ENCODE data around the gene PDLIM5.

The PDLIM5 gene

DNA sequence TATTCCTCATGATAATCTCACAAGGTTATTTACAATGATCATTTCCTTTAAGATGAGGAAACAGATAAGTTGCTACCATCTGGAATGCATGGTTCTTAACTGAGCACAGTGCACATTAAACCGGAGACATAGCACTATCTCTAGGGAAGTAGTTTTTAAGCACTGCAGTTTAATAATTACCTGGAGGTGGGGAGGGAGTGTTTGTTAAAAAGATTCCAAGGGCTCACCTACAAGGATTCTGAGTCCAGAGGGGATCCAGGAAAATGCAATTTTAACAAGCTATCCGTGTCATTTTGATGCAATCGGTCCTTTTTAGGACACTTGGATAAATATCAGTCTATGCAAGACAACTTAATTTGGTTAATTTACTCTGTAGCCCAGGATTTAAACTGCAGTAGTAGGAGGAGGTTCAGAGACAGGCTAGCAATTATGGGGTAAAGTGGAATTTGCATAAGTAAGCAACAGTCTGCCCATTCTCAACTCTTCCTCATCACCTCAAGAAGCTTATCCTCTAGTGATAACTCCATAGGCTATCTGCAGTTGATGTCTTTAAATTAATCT is 2.8 kb upstream of the PDLIM5 start:
- TF ChIP-seq, protein P1, sequence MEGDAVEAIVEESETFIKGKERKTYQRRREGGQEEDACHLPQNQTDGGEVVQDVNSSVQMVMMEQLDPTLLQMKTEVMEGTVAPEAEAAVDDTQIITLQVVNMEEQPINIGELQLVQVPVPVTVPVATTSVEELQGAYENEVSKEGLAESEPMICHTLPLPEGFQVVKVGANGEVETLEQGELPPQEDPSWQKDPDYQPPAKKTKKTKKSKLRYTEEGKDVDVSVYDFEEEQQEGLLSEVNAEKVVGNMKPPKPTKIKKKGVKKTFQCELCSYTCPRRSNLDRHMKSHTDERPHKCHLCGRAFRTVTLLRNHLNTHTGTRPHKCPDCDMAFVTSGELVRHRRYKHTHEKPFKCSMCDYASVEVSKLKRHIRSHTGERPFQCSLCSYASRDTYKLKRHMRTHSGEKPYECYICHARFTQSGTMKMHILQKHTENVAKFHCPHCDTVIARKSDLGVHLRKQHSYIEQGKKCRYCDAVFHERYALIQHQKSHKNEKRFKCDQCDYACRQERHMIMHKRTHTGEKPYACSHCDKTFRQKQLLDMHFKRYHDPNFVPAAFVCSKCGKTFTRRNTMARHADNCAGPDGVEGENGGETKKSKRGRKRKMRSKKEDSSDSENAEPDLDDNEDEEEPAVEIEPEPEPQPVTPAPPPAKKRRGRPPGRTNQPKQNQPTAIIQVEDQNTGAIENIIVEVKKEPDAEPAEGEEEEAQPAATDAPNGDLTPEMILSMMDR (conservative IDR thresholded peaks at IDR 0.05; ENCODE audit: control insufficient read depth, insufficient read depth, low read depth, low read length): no peak
- DNase-seq (ENCODE audit: low read depth): no peak
- no peak overlapping the region for H3K4me3 ChIP-seq (ENCODE audit: control insufficient read depth, low read depth, low read length)

GRCh38 chr4:94451051-94451694 is 569 bp upstream of the PDLIM5 start:
- DNase-seq (ENCODE audit: low read depth): peak; percentile 21
- TF ChIP-seq, protein P1 (conservative IDR thresholded peaks at IDR 0.05; ENCODE audit: control insufficient read depth, insufficient read depth, low read depth, low read length): no peak
- peak overlapping the region; percentile 67 for H3K4me3 ChIP-seq (ENCODE audit: control insufficient read depth, low read depth, low read length)

- peak; percentile 86 for DNase-seq (ENCODE audit: low read depth)
- TF ChIP-seq, protein P1 (conservative IDR thresholded peaks at IDR 0.05; ENCODE audit: control insufficient read depth, insufficient read depth, low read depth, low read length): no peak
Measured at GRCh38 chr4:94452476-94453371, 982 bp downstream of the PDLIM5 start.

GRCh38 chr4:94453391-94453963 is 1.7 kb downstream of the PDLIM5 start:
- peak overlapping the region; percentile 60 for H3K4me3 ChIP-seq (ENCODE audit: control insufficient read depth, low read depth, low read length)
- TF ChIP-seq, protein P1 (conservative IDR thresholded peaks at IDR 0.05; ENCODE audit: control insufficient read depth, insufficient read depth, low read depth, low read length): no peak
- DNase-seq (ENCODE audit: low read depth): no peak

More at GRCh38 chr4:94452476-94453371, 982 bp downstream of the PDLIM5 start:
- peak overlapping the region; percentile 60 for H3K4me3 ChIP-seq (ENCODE audit: control insufficient read depth, low read depth, low read length)

DNA sequence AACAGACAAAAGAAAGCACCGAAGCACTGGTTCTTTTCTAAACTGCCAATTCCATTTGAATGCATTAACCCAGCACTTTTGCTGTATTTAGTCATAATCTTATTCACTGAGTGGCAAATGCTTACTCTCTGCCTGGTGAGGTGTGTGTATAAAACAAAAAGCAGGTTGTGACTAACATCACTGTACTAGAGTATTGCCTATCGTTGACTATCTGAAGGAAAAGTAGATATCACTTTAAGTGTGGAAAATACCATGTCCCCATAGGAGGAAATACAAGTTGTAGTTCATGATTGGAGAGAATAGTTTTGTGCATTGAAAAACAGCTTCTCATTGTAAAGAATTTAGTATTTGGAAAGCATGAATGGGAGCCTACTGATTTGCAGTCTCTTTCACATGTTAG is 2.7 kb downstream of the PDLIM5 start:
- H3K4me3 ChIP-seq (ENCODE audit: control insufficient read depth, low read depth, low read length): peak overlapping the region; percentile 29
- DNase-seq (ENCODE audit: low read depth): peak; percentile 31
- TF ChIP-seq, protein P1 (conservative IDR thresholded peaks at IDR 0.05; ENCODE audit: control insufficient read depth, insufficient read depth, low read depth, low read length): no peak

GRCh38 chr4:94455081-94455480 is 3.3 kb downstream of the PDLIM5 start:
- DNase-seq (ENCODE audit: low read depth): peak; percentile 87
- H3K4me3 ChIP-seq (ENCODE audit: control insufficient read depth, low read depth, low read length): no peak overlapping the region
- TF ChIP-seq, protein P1 (conservative IDR thresholded peaks at IDR 0.05; ENCODE audit: control insufficient read depth, insufficient read depth, low read depth, low read length): no peak

Measured in fibroblast of mammary gland (primary cell).